ENCODE measurements around the gene NTPCR. TPM values are rescaled to one million over a fixed set of nuclear protein-coding genes. Genes with fewer than 3 reads are reported as not detected.

Gene NTPCR
- total RNA-seq, 1 experiment from 2014 or later, result 34.2 TPM

DNA sequence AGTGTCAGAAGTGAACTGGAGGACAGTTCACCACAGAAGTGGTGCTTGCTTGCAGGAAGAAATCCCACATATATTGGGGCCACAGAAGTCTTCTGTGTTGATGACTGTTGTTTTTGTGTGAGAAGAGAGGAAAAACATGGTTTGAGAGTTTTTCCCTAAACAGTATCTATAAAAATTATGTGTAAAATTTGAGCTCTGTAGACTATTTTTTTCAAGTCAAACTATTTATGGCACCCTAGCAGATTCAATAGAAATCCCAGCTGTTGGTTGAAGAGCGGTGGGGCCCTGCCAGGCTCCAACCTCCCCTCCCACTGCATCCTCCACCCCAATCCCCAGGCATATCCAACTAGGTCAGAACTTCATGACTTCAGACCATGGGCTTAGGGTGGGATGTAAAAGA, 61.6 kb downstream of the NTPCR start:
- ChIA-PET RAD21 (ENCODE audit: low non-redundant PET in 1 of 2, low total read pairs in 2 of 2, uncharacterized antibody in 2 of 2, unreplicated experiment in 2 of 2) (no interaction called here), CTCF (no interaction called here), POLR2A (no interaction called here)
- no peak overlapping the region for H3K4me3 ChIP-seq (replicated peaks in 1 of 2; ENCODE audit: low read depth in 1 of 2, low read length in 2 of 2)
- no peak overlapping the region for H2AFZ ChIP-seq (ENCODE audit: low read depth, low read length, poor library complexity, severe bottlenecking)
- TF ChIP-seq ZNF274 (IDR thresholded peaks at IDR 0.05; ENCODE audit: low read depth, low read length), result no peak
- TF ChIP-seq EZH2phosphoT487 (IDR thresholded peaks at IDR 0.05; ENCODE audit: borderline replicate concordance), result no peak
- no peak for TF ChIP-seq SP1 (IDR thresholded peaks at IDR 0.05; ENCODE audit: low read depth)
- TF ChIP-seq ZBTB33 (IDR thresholded peaks at IDR 0.05; ENCODE audit: extremely low read depth, insufficient replicate concordance, low read length), result no peak
- no peak for TF ChIP-seq POLR2A (IDR thresholded peaks at IDR 0.05; ENCODE audit: borderline replicate concordance, extremely low read depth, insufficient read depth, insufficient read length)
- TF ChIP-seq RAD21 (IDR thresholded peaks at IDR 0.05; ENCODE audit: low read depth), result no peak
- TF ChIP-seq CBX3 (IDR thresholded peaks at IDR 0.05; ENCODE audit: low read depth), result no peak
- no peak for TF ChIP-seq SRF (IDR thresholded peaks at IDR 0.05; ENCODE audit: low read depth)
- TF ChIP-seq EZH2 (IDR thresholded peaks at IDR 0.05), result no peak
- TF ChIP-seq CTCF (IDR thresholded peaks at IDR 0.05 in 2 of 3, conservative IDR thresholded peaks at IDR 0.05 in 1 of 3; ENCODE audit: borderline replicate concordance in 1 of 3, insufficient read depth in 1 of 3, low read depth in 2 of 3, low read length in 2 of 3), result no peak
- TF ChIP-seq, protein P1, sequence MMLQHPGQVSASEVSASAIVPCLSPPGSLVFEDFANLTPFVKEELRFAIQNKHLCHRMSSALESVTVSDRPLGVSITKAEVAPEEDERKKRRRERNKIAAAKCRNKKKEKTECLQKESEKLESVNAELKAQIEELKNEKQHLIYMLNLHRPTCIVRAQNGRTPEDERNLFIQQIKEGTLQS (IDR thresholded peaks at IDR 0.05), result no peak
- TF ChIP-seq FOSL1 (IDR thresholded peaks at IDR 0.05; ENCODE audit: low read depth), result no peak
- TF ChIP-seq TCF7L2 (IDR thresholded peaks at IDR 0.05; ENCODE audit: borderline replicate concordance, extremely low read depth, insufficient read depth, insufficient read length), result no peak
- no peak for TF ChIP-seq JUND (IDR thresholded peaks at IDR 0.05)
- TF ChIP-seq ZFX (IDR thresholded peaks at IDR 0.05), result no peak
- no peak overlapping the region for H3K4me2 ChIP-seq (ENCODE audit: low read length)
- H4K20me1 ChIP-seq (ENCODE audit: insufficient read depth), result no peaks in the 10 kb centered on the region
- H3K9me2 ChIP-seq (ENCODE audit: insufficient read depth), result no peaks in the 10 kb centered on the region
- ATAC-seq (no peak), DNase-seq (ENCODE audit: low read depth, low spot score) (no peak)
- H3K9me3 ChIP-seq (ENCODE audit: control insufficient read depth in 1 of 2, insufficient read depth in 1 of 2, low read depth in 1 of 2, low read length in 2 of 2), result no peaks in the 10 kb centered on the region
- no TSS peak for BruUV-seq (replicated peaks)
- H3K4me1 ChIP-seq (ENCODE audit: control insufficient read depth in 1 of 2, insufficient read depth in 2 of 2, low read length in 2 of 2), result no peaks in the 10 kb centered on the region
- intact Hi-C loops (cut with micrococcal nuclease), result no loop called here
- no peaks in the 10 kb centered on the region for H3K36me3 ChIP-seq (ENCODE audit: control insufficient read depth in 1 of 2, insufficient read depth in 2 of 2, low read length in 2 of 2)
- no peaks in the 10 kb centered on the region for H3K79me2 ChIP-seq (ENCODE audit: insufficient read depth, low read length)
- no peak overlapping the region for H3K27ac ChIP-seq (ENCODE audit: low read depth, low read length)
- H3K9ac ChIP-seq (ENCODE audit: low read length), result no peak overlapping the region
- H3K27me3 ChIP-seq (ENCODE audit: insufficient read depth, low read length), result no peaks in the 10 kb centered on the region

Measured in HCT116 (cell line).